ENCODE data around the gene PCSK7.

GRCh38 chr11:117187007-117187406, 44.9 kb downstream of the PCSK7 start:
- TF ChIP-seq CTCF (IDR thresholded peaks at IDR 0.05; ENCODE audit: insufficient read depth, low read length, poor library complexity, severe bottlenecking) (no peak), EZH2phosphoT487 (conservative IDR thresholded peaks at IDR 0.05; ENCODE audit: low read length) (no peak)
